Testis (tissue), 2 donors: ENCODE measurements around the gene LMBRD1.

Experiments used
- POLR2A ChIP-seq: fragments of 450-650 bp; IDR thresholded peaks from one replicate; pipeline ENCODE4 v1.6.1; 2017; ENCODE audit warnings: antibody characterized with exemption, mild to moderate bottlenecking, moderate library complexity
- TF ChIP-seq, protein P1 (sequence below), 3 experiments: fragments of 450-650 bp in 2 of 3; fragments of 200-600 bp in 1 of 3; sonication (generic) in 1 of 3; IDR thresholded peaks; one replicate each; pipeline ENCODE4 v1.5.1; 2016 to 2019; ENCODE audit warnings: antibody characterized with exemption in 3 of 3, mild to moderate bottlenecking in 2 of 3, moderate library complexity in 1 of 3

DNA sequence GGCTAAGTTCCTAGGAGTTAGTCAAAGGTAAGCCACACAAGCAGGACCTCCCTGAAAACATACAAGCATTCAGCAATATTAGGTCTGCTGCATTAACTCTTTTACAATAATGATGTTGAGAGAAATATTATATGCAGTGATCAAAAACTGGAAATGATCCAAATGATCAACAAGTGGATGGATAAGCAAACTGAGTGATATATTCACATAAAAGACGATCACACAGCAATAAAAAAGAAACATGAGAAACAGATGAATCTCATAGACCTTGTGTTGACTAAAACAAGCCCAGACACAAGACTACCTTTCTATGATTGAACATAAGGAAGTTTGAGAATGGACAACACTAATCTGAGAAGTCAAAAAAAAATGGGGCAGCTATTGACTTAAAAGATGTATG is 39.9 kb downstream of the LMBRD1 start:
- TF ChIP-seq, protein P1, sequence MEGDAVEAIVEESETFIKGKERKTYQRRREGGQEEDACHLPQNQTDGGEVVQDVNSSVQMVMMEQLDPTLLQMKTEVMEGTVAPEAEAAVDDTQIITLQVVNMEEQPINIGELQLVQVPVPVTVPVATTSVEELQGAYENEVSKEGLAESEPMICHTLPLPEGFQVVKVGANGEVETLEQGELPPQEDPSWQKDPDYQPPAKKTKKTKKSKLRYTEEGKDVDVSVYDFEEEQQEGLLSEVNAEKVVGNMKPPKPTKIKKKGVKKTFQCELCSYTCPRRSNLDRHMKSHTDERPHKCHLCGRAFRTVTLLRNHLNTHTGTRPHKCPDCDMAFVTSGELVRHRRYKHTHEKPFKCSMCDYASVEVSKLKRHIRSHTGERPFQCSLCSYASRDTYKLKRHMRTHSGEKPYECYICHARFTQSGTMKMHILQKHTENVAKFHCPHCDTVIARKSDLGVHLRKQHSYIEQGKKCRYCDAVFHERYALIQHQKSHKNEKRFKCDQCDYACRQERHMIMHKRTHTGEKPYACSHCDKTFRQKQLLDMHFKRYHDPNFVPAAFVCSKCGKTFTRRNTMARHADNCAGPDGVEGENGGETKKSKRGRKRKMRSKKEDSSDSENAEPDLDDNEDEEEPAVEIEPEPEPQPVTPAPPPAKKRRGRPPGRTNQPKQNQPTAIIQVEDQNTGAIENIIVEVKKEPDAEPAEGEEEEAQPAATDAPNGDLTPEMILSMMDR (IDR thresholded peaks at IDR 0.05) = no peak
- TF ChIP-seq POLR2A = no peak
